ENCODE data around the gene TBCE.
"Not testable (repeated sequence)": the region's sequence is repeated elsewhere in the genome, so short reads cannot be mapped to it uniquely, and the experiment has no call there.

The TBCE gene

DNA sequence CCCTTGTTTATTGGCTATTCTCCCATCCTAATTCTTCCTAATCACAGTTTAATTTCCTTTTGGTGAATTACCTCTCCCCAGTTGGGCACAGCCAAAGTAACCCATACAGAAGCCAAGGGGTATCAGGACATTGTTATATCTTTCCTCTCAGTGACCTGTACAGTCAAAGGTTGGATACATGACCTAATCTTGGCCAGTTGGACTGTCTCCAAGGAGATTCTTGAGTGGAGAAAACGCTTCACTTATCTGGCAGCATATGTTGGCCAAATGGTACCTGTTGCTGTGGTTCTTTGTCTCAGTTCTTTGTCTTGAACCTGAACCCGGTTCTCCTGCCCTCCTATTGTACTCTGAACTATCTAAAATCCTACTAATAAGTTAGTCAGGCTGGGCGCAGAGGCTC lies 15.3 kb upstream of the TBCE start:
- FAIRE-seq (no peak), DNase-seq (ENCODE audit: insufficient read length, low spot score) (no peak)
- no peak for TF ChIP-seq CTCF (IDR thresholded peaks at IDR 0.05; ENCODE audit: insufficient read depth, missing control alignments)

DNA sequence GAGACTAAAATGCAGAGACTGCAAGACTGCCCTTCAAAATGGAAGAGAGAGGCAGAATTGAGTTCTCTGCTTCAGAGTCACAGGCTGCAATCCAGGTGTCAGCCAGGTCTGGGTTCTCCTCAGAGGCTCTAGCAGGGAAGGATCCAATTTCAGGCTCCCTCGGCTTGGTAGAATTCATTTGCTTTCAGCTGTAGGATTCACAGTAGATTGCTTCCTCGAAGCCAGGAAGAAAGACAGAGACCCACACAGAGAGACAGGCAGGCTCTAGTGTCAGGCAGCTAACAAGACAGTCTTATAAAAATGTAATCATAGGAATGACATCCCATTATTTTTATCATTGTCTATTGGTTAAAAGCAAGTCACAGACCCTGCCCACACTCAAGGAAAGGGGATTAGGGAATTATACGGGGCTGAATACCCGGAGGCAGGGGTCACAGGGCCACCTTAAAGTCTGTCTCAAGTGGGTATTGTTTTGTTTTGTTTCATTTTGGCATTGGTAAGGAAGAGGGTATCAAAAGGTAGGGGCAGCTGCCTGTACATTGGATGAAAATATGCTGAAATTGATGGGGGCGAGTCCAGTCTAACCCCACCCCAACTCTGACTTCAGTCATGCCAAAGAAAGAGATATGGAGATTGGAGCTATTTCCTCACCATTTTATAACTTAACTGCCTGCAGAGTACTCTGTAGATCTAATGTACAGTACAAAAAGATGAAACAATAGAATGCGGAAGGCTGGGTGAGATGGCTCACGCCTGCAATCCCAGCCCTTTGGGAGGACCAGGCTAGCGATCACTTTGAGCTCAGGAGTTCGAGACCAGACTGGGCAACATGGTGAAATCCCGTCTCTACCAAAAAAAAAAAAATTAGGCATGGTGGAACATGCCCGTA lies 9.5 kb upstream of the TBCE start:
- no peak for TF ChIP-seq CTCF (IDR thresholded peaks at IDR 0.05; ENCODE audit: insufficient read depth, missing control alignments)
- DNase-seq (ENCODE audit: insufficient read length, low spot score), result no peak
- no peak for FAIRE-seq

DNA sequence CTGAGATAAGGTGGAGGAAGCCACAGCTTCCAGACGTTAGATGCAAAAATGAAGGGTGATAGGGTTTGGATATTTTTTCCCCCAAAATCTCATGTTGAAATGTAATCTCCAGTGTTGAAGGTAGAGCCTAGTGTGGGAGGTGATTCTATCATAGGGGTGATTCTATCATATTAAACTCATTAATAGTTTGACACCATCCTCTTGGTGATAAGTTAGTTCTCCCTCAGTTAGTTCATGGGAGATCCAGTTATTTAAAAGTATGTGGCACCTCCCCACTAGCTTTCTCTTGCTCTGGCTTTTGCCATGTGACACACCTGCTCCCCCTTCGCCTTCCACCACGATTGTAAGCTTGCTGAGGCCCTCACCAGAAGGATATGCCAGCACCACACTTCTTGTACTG lies 8.3 kb upstream of the TBCE start:
- TF ChIP-seq CTCF (IDR thresholded peaks at IDR 0.05; ENCODE audit: insufficient read depth, missing control alignments), result no peak
- no peak for DNase-seq (ENCODE audit: insufficient read length, low spot score)
- no peak for FAIRE-seq

DNA sequence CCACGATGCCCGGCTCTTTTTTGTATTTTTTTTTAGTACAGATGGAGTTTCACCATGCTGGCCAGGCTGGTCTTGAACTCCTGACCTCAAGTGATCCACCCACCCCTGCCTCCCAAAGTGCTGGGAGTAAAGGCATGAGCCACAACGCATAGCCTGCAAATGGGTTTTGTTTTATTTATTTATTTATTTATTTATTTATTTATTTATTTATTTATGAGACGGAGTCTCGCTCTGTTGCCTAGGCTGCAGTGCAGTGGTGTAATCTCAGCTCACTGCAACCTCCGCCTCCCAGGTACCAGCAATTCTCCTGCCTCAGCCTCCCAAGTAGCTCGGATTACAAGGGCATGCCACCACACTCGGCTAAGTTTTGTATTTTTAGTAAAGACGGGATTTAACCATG lies 3.0 kb upstream of the TBCE start:
- DNase-seq (ENCODE audit: insufficient read length, low spot score); FAIRE-seq: not testable (repeated sequence)

GRCh38 chr1:235366286-235366685 lies 941 bp upstream of the TBCE start:
- no peak for TF ChIP-seq CTCF (IDR thresholded peaks at IDR 0.05; ENCODE audit: insufficient read depth, missing control alignments)
- DNase-seq (ENCODE audit: insufficient read length, low spot score), result no peak
- FAIRE-seq, result no peak

DNA sequence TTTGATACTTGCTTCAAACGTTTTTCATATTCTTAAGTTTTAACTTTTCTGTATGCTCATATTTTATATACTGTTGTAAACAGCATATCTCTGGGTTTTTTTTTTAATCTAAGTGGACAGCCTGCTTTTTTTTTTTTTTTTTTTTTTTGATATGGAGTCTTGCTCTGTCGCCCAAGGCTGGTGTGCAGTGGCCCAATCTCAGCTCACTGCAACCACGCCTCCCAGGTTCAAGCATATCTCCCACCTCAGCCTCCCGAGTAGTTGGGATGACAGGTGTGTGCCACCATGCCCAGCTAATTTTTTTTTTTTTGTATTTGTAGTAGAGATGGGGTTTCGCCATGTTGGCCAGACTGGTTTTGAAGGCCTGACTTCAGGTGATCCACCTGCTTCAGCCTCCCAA lies 1.2 kb downstream of the TBCE start:
- FAIRE-seq, result no peak
- TF ChIP-seq CTCF (IDR thresholded peaks at IDR 0.05; ENCODE audit: insufficient read depth, missing control alignments), result no peak

GRCh38 chr1:235369802-235370201 lies 2.6 kb downstream of the TBCE start:
- FAIRE-seq (no peak), DNase-seq (ENCODE audit: insufficient read length, low spot score) (no peak)
- no peak for TF ChIP-seq CTCF (IDR thresholded peaks at IDR 0.05; ENCODE audit: insufficient read depth, missing control alignments)

More for the DNA sequence above, 1.2 kb downstream of the TBCE start:
- DNase-seq (ENCODE audit: insufficient read length, low spot score), result no peak
